OCI-LY1 (cell line): ENCODE data around the gene PCSK4.

Experiments used
- H2AFZ ChIP-seq: fragments of 200-600 bp; sonication (generic), shearing (Covaris generic); 2 replicates; pipeline ENCODE4 v1.6.0; 2014; ENCODE audit warnings: antibody characterized with exemption, mild to moderate bottlenecking, low read length
- H3F3A ChIP-seq: fragments of 200-600 bp; sonication (generic), shearing (Covaris generic); 2 replicates; pipeline ENCODE4 v1.6.0; 2014; ENCODE audit warnings: mild to moderate bottlenecking, antibody characterized with exemption, low read length, moderate library complexity; ENCODE audit not compliant: insufficient read depth
- H3K27ac ChIP-seq: fragments of 200-600 bp; sonication (generic); 2 replicates; pipeline ENCODE4 v1.5.1; 2014; ENCODE audit warnings: low read length, mixed run types, mild to moderate bottlenecking, low read depth; ENCODE audit not compliant: poor library complexity, severe bottlenecking
- H3K27me3 ChIP-seq: fragments of 200-600 bp; sonication (generic); 2 replicates; pipeline ENCODE4 v1.6.0; 2014; ENCODE audit warnings: antibody characterized with exemption, mild to moderate bottlenecking, low read length, moderate library complexity; ENCODE audit not compliant: insufficient read depth
- H3K36me3 ChIP-seq: fragments of 200-600 bp; sonication (generic); 2 replicates; pipeline ENCODE4 v1.6.1; 2014; ENCODE audit warnings: mild to moderate bottlenecking, antibody characterized with exemption, low read length, moderate library complexity, mixed read lengths; ENCODE audit not compliant: insufficient read depth
- H3K4me1 ChIP-seq: fragments of 200-600 bp; sonication (generic); 2 replicates; pipeline ENCODE4 v1.5.1; 2014; ENCODE audit warnings: mild to moderate bottlenecking, low read length, moderate library complexity; ENCODE audit not compliant: insufficient read depth, severe bottlenecking
- H3K4me2 ChIP-seq: fragments of 200-600 bp; sonication (generic), shearing (Covaris generic); 2 replicates; pipeline ENCODE4 v1.6.1; 2014; ENCODE audit warnings: low read length
- H3K4me3 ChIP-seq: fragments of 200-600 bp; sonication (generic); 2 replicates; pipeline ENCODE4 v1.5.1; 2014; ENCODE audit warnings: low read length, low read depth, mild to moderate bottlenecking, mixed read lengths; ENCODE audit not compliant: poor library complexity, severe bottlenecking
- H3K79me2 ChIP-seq: fragments of 200-600 bp; shearing (Covaris generic); 2 replicates; pipeline ENCODE4 v1.6.1; 2016; ENCODE audit warnings: mixed run types, low read length, mixed read lengths; ENCODE audit not compliant: insufficient read depth
- H3K9ac ChIP-seq: fragments of 200-600 bp; sonication (generic), shearing (Covaris generic); 2 replicates; pipeline ENCODE4 v1.6.1; 2014; ENCODE audit warnings: mild to moderate bottlenecking, low read length, mixed read lengths
- H3K9me2 ChIP-seq: fragments of 200-600 bp; sonication (generic), shearing (Covaris generic); 2 replicates; pipeline ENCODE4 v1.6.1; 2014; ENCODE audit warnings: low read depth, mild to moderate bottlenecking, low read length, mixed read lengths
- H3K9me3 ChIP-seq: fragments of 200-600 bp; shearing (Covaris generic); 2 replicates; pipeline ENCODE4 v1.6.1; 2014; ENCODE audit warnings: low read length, mixed read lengths
- H4K20me1 ChIP-seq: fragments of 200-600 bp; sonication (generic), shearing (Covaris generic); 2 replicates; pipeline ENCODE4 v1.6.0; 2016; ENCODE audit warnings: mild to moderate bottlenecking, low read length; ENCODE audit not compliant: insufficient read depth
- EZH2 ChIP-seq: fragments of 200-600 bp; sonication (generic), shearing (Covaris generic); IDR thresholded peaks from 2 replicates; pipeline ENCODE4 v1.8.0; 2017; ENCODE audit warnings: borderline replicate concordance, mixed run types, mild to moderate bottlenecking, antibody characterized with exemption, low read length, moderate library complexity, mixed read lengths
- TF ChIP-seq, protein P1 (sequence below): fragments of 200-600 bp; sonication (generic), shearing (Covaris generic); IDR thresholded peaks from 2 replicates; pipeline ENCODE4 v1.5.1; 2017; ENCODE audit warnings: mild to moderate bottlenecking, antibody characterized with exemption, low read length, moderate library complexity, mixed read lengths

Gene PCSK4

DNA sequence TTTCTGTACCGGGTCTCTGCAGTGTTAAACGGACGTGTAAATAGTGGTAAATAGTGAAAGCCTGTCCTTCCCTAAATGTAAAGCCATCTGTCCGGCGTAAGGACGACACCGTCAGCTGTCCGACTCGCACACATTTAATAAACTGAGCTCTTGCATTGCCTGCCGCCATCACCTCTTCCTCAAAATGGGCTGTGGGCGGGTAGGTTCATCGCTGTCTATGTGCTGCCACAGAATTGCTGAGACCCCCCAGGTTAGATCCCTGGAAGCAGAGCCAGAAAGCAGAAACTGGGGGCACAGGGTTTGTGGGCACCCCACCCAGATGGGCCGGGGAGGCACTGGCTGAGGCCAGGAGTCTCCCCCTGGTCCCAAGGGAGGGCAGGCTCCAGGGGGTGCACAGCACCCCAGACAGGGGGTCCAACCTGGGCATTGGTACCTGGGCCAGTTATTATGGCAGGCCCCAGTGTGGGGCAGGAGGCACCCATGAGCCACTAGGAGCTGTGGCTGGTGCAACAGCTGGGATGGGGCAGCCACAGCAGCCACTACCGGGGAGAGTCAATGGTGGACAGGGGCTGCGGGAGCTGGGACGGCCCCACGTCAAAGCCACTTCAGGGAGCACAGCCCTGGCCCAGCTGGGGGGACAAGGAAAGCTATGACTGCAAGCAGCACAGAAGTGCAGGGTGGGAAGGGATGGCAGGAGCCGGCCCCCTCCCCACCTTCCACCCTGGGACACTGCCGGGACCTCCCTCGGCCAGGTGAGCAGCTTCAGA is 16.9 kb downstream of the PCSK4 start:
- H3K9ac ChIP-seq: no peak overlapping the region
- H3K79me2 ChIP-seq: no peaks in the 10 kb centered on the region
- H3K36me3 ChIP-seq: peaks cover 18% of the 10 kb centered on the region
- H4K20me1 ChIP-seq: no peaks in the 10 kb centered on the region
- no peak overlapping the region for H3K4me2 ChIP-seq
- H3F3A ChIP-seq: no peaks in the 10 kb centered on the region
- H2AFZ ChIP-seq: no peak overlapping the region
- peaks cover 22% of the 10 kb centered on the region; the same call in 1 of the 2 replicates for H3K27me3 ChIP-seq
- H3K4me1 ChIP-seq: peaks cover 17% of the 10 kb centered on the region
- H3K9me3 ChIP-seq: no peaks in the 10 kb centered on the region
- no peak overlapping the region for H3K27ac ChIP-seq
- no peak overlapping the region for H3K4me3 ChIP-seq
- no peak for TF ChIP-seq EZH2
- TF ChIP-seq, protein P1, sequence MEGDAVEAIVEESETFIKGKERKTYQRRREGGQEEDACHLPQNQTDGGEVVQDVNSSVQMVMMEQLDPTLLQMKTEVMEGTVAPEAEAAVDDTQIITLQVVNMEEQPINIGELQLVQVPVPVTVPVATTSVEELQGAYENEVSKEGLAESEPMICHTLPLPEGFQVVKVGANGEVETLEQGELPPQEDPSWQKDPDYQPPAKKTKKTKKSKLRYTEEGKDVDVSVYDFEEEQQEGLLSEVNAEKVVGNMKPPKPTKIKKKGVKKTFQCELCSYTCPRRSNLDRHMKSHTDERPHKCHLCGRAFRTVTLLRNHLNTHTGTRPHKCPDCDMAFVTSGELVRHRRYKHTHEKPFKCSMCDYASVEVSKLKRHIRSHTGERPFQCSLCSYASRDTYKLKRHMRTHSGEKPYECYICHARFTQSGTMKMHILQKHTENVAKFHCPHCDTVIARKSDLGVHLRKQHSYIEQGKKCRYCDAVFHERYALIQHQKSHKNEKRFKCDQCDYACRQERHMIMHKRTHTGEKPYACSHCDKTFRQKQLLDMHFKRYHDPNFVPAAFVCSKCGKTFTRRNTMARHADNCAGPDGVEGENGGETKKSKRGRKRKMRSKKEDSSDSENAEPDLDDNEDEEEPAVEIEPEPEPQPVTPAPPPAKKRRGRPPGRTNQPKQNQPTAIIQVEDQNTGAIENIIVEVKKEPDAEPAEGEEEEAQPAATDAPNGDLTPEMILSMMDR: no peak
- no peaks in the 10 kb centered on the region for H3K9me2 ChIP-seq

DNA sequence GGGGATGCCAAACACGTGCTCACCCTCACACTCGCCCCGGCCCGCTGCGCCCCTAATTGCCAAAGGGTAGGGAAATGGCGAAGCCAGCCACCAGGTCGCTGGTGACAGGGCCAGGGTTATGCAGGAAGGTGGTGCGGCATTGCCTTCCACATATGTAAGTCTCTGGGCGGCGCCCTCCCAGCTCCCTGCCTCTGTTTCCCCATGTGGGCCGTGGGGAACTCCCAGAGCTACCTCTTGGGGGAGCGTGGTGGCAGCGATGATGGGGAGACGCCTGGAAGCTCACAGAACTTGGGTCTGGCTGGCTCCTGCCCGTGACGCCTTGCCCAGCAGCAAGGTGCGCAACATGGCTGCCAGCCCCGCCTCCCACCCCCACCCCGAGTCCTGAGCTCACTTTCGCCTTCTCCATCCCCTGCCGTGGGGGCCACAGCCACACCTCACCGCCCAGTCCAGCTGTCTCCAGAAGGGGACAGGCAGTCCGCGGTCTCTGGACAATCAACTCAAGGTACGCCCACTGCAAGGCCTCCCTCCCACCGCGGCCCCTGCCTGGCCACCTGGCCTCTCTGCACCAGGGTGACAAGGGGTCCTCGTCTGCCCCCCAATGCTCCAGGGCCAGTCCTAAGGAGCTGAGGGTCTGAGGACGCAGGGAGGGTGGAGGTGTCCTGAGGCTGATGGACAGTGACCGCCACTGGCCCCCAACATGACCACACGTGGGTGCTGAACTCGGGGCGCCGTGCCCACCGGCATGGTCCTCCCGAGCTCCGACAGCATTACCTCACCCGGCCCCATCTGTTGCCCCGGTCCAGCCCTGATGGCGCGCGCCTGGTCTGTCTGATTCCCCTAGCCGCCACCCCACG is 17.7 kb downstream of the PCSK4 start:
- Histone ChIP-seq H4K20me1 (no peaks in the 10 kb centered on the region), H3F3A (no peaks in the 10 kb centered on the region), H2AFZ (no peak overlapping the region), H3K79me2 (no peaks in the 10 kb centered on the region), H3K4me3 (no peak overlapping the region), H3K9me3 (no peaks in the 10 kb centered on the region), H3K4me2 (no peak overlapping the region), H3K4me1 (peaks cover 11% of the 10 kb centered on the region), H3K9me2 (no peaks in the 10 kb centered on the region), H3K9ac (no peak overlapping the region), H3K27ac (no peak overlapping the region), H3K36me3 (peaks cover 18% of the 10 kb centered on the region), H3K27me3 (peaks cover 22% of the 10 kb centered on the region; the same call in 1 of the 2 replicates)
- TF ChIP-seq, protein P1: no peak
- no peak for TF ChIP-seq EZH2

DNA sequence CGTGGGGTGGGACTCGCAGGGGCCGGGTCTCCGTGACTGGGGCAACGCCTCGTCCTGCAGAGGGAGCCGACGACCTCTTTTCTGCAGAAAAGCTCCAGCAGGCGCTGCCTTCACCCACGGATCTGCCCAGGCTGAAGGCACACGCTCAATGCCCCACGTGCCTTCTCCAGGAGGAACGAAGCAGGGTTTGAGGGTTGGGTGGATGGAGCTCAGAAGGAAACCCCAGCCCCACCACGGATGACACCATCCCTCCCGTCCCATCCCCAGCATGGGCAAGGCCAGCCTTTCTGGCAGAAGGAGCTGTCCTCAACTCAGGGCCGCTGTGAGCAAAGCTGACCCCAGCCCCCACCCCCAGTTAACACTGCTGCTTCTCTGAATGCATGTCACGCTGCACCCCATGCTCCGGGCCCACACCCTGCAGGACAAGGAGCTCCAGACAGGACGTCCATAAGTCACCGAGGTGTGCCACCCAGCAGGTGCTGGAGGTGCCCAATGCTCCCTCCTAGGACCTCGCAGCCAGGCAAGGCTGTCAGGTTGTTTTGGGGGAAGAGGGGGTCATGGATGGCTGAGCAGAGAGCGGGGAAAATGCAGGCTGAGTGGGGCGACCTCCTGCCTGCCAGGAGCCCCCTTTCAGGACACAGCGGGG is 18.5 kb downstream of the PCSK4 start:
- TF ChIP-seq EZH2: no peak
- TF ChIP-seq, protein P1: no peak; the same call in 1 of the 2 replicates
- no peak overlapping the region for H3K4me2 ChIP-seq
- H3K4me3 ChIP-seq: no peak overlapping the region
- H3K27me3 ChIP-seq: peaks cover 22% of the 10 kb centered on the region; the same call in 1 of the 2 replicates
- no peaks in the 10 kb centered on the region for H3K79me2 ChIP-seq
- H2AFZ ChIP-seq: no peak overlapping the region
- peaks cover 13% of the 10 kb centered on the region; the same call in 1 of the 2 replicates for H3K36me3 ChIP-seq
- no peaks in the 10 kb centered on the region for H3K9me3 ChIP-seq
- peaks cover 11% of the 10 kb centered on the region for H3K4me1 ChIP-seq
- H3K27ac ChIP-seq: no peak overlapping the region
- no peaks in the 10 kb centered on the region for H3K9me2 ChIP-seq
- no peaks in the 10 kb centered on the region for H3F3A ChIP-seq
- H3K9ac ChIP-seq: no peak overlapping the region
- H4K20me1 ChIP-seq: no peaks in the 10 kb centered on the region
